Measurements from ENCODE around the gene RFX1. TPM values are rescaled to one million over a fixed set of nuclear protein-coding genes. Genes with fewer than 3 reads are reported as not detected.
"Not testable (repeated sequence)": the region's sequence is repeated elsewhere in the genome, so short reads cannot be mapped to it uniquely, and the experiment has no call there.

RFX1 gene
- total RNA-seq, 1 experiment from 2014 or later = 14.9 TPM

- H3K36me3 Mint-ChIP-seq (ENCODE audit: insufficient read depth, unreplicated experiment) = peaks cover 20% of the 10 kb centered on the region
- intact Hi-C loops (cut with micrococcal nuclease; ENCODE audit: unreplicated experiment) = no loop called here
- H3K4me1 Mint-ChIP-seq (ENCODE audit: low read depth, unreplicated experiment) = no peaks in the 10 kb centered on the region
- CTCF ChIA-PET = no interaction called here
- no peak for TF ChIP-seq CTCF (IDR thresholded peaks at IDR 0.05; ENCODE audit: unreplicated experiment)
- no peak for DNase-seq
- no TSS peak for BruUV-seq (replicated peaks)
- no peaks in the 10 kb centered on the region for H3K9me3 Mint-ChIP-seq (ENCODE audit: low read depth, unreplicated experiment)
- H3K4me3 Mint-ChIP-seq (ENCODE audit: low read depth, unreplicated experiment) = no peak overlapping the region
- H3K27ac Mint-ChIP-seq (ENCODE audit: unreplicated experiment) = no peak overlapping the region
- H3K27me3 Mint-ChIP-seq (ENCODE audit: unreplicated experiment) = no peaks in the 10 kb centered on the region
Observed at GRCh38 chr19:14050512-14050911, 44.4 kb upstream of the RFX1 start.

GRCh38 chr19:14048443-14049153 lies 42.5 kb upstream of the RFX1 start:
- Mint-ChIP-seq H3K4me1 (ENCODE audit: low read depth, unreplicated experiment) (no peaks in the 10 kb centered on the region), H3K27me3 (ENCODE audit: unreplicated experiment) (no peaks in the 10 kb centered on the region), H3K4me3 (ENCODE audit: low read depth, unreplicated experiment) (no peak overlapping the region), H3K27ac (ENCODE audit: unreplicated experiment) (no peak overlapping the region), H3K9me3 (ENCODE audit: low read depth, unreplicated experiment) (no peaks in the 10 kb centered on the region), H3K36me3 (ENCODE audit: insufficient read depth, unreplicated experiment) (peaks cover 12% of the 10 kb centered on the region)
- TF ChIP-seq CTCF (IDR thresholded peaks at IDR 0.05; ENCODE audit: unreplicated experiment) = peak; percentile 81
- intact Hi-C loops (cut with micrococcal nuclease; ENCODE audit: unreplicated experiment) = no loop called here
- BruUV-seq (replicated peaks) = no TSS peak
- DNase-seq = peak; percentile 54
- CTCF ChIA-PET = interaction anchor here (0.7 to 0.9 kb wide), 3 partner anchors 17 to 107 kb away, joined by 3 to 4 read pairs (median 3); partner anchors contain the start of gene IL27RA

GRCh38 chr19:14047866-14048265 lies 41.7 kb upstream of the RFX1 start:
- H3K4me1 Mint-ChIP-seq (ENCODE audit: low read depth, unreplicated experiment); H3K27ac Mint-ChIP-seq (ENCODE audit: unreplicated experiment); intact Hi-C loops (cut with micrococcal nuclease; ENCODE audit: unreplicated experiment); BruUV-seq (replicated peaks); H3K9me3 Mint-ChIP-seq (ENCODE audit: low read depth, unreplicated experiment); H3K27me3 Mint-ChIP-seq (ENCODE audit: unreplicated experiment); DNase-seq; H3K4me3 Mint-ChIP-seq (ENCODE audit: low read depth, unreplicated experiment): not testable (repeated sequence)
- H3K36me3 Mint-ChIP-seq (ENCODE audit: insufficient read depth, unreplicated experiment) = peaks cover 12% of the 10 kb centered on the region
- CTCF ChIA-PET = interaction anchor here (0.7 to 0.9 kb wide), 2 partner anchors 16 to 27 kb away, joined by 4 read pairs; partner anchors contain the start of gene IL27RA

GRCh38 chr19:14042659-14043608 lies 36.8 kb upstream of the RFX1 start:
- intact Hi-C loops (cut with micrococcal nuclease; ENCODE audit: unreplicated experiment); H3K36me3 Mint-ChIP-seq (ENCODE audit: insufficient read depth, unreplicated experiment); H3K27ac Mint-ChIP-seq (ENCODE audit: unreplicated experiment); H3K27me3 Mint-ChIP-seq (ENCODE audit: unreplicated experiment); H3K4me3 Mint-ChIP-seq (ENCODE audit: low read depth, unreplicated experiment); H3K9me3 Mint-ChIP-seq (ENCODE audit: low read depth, unreplicated experiment); BruUV-seq (replicated peaks); CTCF ChIA-PET; H3K4me1 Mint-ChIP-seq (ENCODE audit: low read depth, unreplicated experiment): not testable (repeated sequence)
- TF ChIP-seq CTCF (IDR thresholded peaks at IDR 0.05; ENCODE audit: unreplicated experiment) = peak; percentile 39
- DNase-seq = peak; percentile 45

All from Calu3 (cell line).